ENCODE measurements around the gene SLC25A30.
"Not testable (repeated sequence)": the region's sequence is repeated elsewhere in the genome, so short reads cannot be mapped to it uniquely, and the experiment has no call there.

Gene SLC25A30

DNA sequence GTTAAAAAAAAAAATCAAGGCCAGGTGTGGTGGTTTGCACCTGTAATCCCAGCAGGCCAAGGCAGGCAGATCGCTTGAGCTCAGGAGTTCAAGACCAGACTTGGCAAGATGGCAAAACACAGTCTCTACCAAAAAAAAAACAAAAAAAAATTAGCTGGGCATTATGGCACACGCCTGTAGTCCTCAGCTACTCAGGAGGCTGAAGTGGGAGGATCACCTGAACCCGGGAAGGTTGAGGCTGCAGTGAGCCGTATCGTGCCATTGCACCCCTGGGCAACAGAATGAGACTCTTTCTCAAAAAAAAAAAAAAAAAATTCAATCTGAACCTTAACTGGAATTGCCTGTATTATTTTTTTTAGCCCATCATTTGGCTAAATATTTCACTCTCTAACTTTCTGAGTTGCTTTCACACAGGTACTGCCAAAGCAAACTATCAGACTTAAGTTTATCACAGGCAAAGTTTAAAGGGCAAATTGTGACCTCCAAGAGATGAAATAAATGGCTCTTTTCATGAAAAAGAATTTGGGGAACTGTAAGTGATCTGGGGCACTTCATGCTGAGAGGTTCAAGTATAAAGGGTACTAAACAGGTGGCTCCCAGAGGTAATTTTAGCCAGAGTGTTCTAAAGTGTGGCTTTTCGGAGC, 14.7 kb upstream of the SLC25A30 start:
- FAIRE-seq: no peak

DNA sequence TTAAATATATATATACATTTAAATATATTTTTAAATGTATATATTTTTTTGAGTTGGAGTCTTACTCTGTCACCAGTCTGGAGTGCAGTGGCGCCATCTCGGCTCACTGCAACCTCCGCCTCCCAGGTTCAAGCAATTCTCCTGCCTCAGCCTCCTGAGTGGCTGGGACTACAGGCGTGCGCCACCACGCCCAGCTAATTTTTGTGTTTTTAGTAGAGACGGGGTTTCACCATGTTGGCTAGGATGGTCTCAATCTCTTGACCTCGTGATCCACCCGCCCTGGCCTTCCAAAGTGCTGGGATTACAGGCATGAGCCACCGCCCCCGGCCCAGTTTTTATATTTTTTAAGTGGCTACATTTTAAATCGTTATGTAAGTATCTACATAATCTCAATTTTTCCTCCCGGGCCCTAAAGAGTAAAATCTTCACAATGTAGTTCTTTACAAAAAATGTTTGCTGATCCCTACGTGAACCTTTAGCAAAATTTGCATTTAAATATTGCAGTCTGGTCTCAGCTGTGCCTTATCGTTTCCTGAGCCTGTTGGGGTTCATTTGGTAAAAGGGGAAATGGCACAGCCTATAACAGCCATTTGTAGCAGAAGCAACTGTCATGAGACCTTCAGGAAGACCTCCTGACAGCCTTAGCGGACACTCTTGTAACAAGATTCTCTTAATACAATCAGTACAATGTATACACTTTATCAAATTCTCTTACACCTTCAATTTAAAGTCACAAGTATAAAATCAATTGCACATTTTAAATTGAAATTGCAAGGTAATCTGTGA, 8.1 kb upstream of the SLC25A30 start:
- not testable (repeated sequence) for FAIRE-seq

- FAIRE-seq: no peak
These were observed 4.6 kb upstream of the SLC25A30 start for GRCh38 chr13:45422731-45423292.

DNA sequence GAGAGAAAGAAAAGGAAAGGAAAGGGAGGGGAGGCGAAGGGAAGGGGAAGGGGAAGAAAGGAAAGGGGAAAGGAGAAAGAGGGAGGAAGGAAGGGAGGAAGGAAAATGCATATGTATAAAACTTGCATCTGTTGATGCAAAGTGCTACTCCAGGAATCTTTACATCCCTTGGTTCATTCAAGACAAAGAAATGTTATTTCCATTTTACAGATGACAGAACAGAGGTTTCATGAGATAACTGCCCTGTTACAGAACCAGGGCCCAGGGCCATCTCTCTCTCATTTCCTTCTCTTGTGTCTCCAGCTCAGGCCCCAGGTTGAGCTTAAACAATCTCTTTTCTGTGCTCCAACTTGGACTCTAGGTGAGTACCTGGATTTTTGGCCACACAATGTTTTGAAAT, 1.8 kb upstream of the SLC25A30 start:
- no peak for FAIRE-seq

DNA sequence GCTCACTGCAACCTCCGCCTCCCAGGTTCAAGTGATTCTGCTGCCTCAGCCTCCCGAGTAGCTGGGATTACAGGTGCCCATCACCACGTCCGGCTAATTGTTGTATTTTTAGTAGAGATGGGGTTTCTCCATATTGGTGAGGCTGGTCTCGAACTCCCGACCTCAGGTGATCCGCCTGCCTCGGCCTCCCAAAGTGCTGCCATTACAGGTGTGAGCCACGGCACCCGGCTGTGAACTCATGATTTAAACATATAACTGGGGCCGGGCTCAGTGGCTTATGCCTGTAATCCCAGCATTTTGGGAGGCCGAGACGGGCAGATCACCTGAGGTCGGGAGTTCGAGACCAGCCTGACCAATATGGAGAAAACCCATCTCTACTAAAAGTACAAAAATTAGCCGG, 1.2 kb upstream of the SLC25A30 start:
- FAIRE-seq: not testable (repeated sequence)

- FAIRE-seq: no peak
These were observed 1.6 kb downstream of the SLC25A30 start for GRCh38 chr13:45416516-45417128.

DNA sequence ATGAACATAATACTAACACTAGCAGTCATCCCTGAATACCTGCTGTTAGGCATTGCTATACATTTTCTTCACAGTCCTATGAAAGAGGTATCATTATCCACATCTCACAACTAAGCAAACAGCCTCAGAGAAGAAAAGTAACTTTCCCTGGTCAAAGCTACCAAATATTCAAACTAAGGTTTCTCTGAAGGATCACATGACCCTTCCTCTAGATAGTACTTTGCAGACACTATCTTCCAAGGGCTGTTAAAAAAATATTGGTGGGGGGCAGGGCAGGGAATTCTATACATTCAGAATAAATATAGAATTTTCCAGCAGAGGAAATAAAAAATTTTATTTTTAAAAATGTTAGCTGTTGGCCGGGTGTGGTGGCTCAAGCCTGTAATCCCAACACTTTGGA, 3.1 kb downstream of the SLC25A30 start:
- no peak for FAIRE-seq

DNA sequence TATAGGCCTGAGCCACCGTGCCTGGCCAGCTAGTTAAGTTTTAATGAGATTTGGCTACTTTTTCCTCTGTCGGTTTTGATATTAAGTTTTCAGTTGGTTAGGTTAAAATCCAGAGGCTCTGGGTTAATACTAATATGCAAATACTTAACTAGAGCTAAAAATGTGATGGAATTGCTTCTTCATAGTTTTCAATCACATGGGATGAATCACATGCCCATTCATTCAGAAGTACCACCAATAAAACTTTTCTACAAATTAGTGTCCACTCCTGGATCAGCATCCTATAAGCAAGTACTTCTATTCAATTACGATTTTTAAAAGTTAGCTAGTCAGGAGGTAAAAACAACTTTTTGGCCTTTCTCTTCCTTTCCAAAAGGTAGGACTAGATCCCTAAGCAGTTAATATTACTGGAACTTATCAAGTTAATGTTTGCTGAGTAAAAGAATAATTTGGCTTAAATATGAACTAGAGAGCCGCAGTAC, 4.3 kb downstream of the SLC25A30 start:
- FAIRE-seq: no peak

GRCh38 chr13:45412274-45413049, 5.7 kb downstream of the SLC25A30 start:
- no peak for FAIRE-seq

- FAIRE-seq: no peak
These were observed 6.5 kb downstream of the SLC25A30 start for GRCh38 chr13:45411631-45412030.

DNA sequence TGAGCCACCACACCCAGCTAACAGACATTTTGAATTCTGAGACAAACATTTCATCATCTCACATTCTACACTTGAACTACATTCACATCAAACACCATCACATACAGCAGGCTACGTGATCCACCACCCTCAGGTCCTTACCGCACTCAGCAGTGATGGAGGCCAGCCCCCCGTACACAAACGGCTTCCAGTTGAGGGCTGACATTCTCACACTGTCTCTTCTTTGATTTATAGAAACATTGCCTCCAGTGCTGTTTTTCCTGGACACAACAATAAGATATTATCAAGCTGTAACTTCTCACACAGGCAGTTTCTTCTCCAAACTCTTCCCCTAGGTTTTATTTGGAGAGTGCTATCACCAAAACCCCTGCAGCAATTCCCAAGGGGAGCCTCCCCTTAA, 7.0 kb downstream of the SLC25A30 start:
- FAIRE-seq: no peak

DNA sequence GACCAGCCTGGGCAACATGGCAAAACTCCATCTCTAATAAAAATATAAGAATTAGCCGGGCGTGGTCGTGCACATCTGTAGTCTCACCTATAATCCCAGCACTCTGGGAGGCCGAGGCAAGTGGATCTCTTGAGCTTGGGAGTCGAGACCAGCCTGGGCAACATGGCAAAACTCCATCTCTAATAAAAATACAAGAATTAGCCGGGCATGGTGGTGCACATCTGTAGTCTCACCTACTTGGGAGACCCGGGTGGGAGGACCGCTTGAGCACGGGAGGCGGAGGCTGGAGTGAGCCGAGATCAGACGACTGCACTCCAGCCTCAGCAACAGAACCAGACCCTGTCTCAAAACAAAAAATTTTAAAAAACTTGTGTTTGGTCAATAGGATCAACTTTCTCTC, 7.7 kb downstream of the SLC25A30 start:
- FAIRE-seq: no peak

DNA sequence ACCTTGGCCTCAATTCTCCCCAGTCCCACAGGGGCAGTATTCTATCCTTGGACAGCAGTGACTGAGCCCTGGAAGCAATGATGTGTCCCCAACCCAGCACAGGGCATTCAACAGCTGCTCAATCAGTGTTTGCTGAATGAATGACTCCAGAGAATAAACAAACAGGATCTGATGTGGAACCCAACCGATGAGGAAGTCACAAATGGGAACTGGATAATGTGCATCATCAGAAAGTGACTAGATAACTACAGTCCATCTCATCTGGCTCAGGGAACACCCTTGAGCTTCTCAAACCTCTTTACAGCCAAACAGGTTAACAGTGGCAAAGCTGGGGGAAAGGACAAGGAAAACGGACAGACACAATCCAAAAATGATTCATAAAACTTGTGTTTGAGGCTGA, 8.2 kb downstream of the SLC25A30 start:
- FAIRE-seq: no peak

- FAIRE-seq: no peak
These were observed 11.8 kb downstream of the SLC25A30 start for GRCh38 chr13:45406421-45406820.

DNA sequence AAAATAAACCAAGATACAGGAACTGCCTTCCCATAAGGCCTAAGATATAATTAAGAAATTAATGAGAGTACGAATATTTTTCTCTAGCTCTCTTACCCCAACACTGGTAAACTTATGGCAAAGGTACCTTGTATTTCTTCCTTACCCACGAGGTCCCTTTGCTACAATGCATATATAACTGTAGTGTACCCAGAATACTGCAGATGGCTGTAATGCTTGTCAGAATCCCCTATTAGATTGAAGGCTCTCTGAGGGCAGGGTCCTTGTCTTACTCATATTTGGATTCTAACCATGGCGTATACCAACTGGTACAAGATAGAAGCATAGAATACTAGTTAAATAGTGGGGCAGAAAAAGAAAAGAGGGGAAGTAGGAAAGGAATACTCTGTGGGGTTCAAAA, 15.1 kb downstream of the SLC25A30 start:
- FAIRE-seq: no peak

GRCh38 chr13:45402641-45403040, 15.5 kb downstream of the SLC25A30 start:
- no peak for FAIRE-seq

- FAIRE-seq: no peak
These were observed 16.9 kb downstream of the SLC25A30 start for GRCh38 chr13:45401314-45401713.

DNA sequence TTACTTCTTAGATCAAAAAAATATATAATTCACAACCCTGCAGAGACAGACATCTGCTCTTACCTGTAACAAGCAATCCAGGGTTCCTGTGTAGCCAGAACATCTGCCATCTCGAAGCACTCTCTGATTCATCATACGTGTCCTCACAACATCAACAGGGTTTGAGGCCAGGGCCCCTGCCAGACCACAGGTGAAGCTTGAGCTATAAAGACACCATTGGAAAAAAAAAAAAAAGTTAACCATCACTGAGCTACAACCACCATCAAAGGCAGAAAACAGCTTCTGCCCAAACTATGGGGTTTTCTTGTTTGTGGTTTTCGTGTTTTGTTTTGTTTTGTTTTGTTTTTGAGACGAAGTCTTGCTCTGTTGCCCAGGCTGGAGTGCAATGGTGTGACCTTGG, 19.3 kb downstream of the SLC25A30 start:
- no peak for FAIRE-seq

DNA sequence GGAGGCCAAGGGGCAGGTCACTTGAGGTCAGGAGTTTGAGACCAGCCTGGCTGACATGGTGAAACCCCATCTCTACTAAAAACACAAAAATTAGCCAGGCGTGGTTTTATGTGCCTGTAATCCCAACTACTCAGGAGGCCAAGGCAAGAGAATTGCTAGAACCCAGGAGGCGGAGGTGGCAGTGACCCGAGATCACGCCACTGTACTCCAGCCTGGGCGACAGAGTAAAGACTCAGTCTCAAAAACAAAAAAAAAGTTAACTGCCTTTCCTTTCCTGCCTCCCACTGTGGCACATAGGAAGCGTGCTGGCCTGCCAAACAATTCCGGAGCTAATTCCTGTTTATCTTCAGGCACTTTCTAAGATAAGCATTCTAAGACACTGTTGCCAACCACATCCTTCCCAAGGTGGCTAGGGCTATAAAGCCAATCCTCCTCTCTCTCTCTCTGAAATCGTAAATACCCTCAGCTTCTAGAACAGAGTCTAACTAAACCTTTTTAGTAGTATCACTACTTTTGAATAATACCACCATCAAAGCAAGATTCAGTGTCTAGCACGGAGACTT, 21.6 kb downstream of the SLC25A30 start:
- no peak for FAIRE-seq

DNA sequence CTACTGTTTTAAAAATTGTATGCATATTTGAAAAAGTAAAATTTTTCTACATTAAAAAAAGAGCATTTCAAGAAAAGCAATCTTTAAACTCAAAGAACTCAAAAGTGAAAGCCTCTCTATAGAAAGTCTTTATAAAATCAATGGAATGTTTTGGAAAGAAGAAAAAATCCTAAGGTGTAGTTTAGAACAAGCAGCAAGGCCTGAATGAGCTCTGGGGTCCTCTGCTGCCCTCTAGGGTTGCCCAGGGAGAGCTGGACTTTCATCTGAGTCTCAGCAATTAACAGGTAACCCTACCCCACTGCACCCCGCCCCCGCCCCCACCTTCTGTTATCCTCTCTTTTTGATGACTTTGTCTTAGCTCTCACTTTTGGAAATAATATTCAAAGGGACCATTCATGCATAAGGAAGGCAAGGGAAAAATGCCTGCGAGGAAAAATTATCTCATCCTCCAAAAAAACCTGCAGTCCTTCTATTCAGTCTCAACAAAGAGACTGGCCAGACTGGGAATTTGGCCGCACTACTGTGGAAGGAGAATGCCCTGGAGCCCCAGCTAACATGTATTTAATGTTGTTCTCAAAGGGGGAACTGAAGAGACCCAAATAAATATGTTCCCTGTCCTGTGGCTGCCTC, 24.1 kb downstream of the SLC25A30 start:
- no peak for FAIRE-seq

DNA sequence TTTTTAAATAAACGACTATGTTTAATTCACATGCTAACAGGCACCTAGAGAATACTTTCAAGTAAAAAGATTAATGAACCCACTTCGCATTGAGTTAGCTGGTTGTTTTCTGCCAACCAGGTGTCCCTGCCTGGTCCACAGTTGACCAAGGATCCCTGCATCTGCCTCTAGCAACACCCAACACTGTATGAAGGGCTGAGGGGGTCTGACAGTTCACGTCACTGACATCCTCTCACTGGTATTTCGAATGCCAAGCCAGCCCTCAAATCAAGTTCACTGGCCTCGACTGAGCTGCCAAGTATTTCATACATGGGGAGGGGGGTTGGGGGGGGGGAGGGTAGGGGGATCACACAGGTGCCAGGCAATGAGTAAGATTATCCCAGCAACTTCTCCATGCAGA, 25.4 kb downstream of the SLC25A30 start:
- FAIRE-seq: no peak

- FAIRE-seq: no peak
These were observed 26.2 kb downstream of the SLC25A30 start for GRCh38 chr13:45391926-45392325.

Measured in colon (tissue), 2 donors.